MM.1S (cell line): ENCODE measurements around the gene TSPEAR.

Experiments used
- DNase-seq: peaks from one replicate; pipeline ENCODE4 v3.0.0-alpha.2; 2015
- H2AFZ ChIP-seq: fragments of 300-600 bp; sonication (generic); 2 replicates; pipeline ENCODE4 v1.6.0; 2016; ENCODE audit warnings: antibody characterized with exemption, low read length
- H3F3A ChIP-seq: fragments of 300-600 bp; sonication (generic); 2 replicates; pipeline ENCODE4 v1.6.1; 2016; ENCODE audit warnings: mild to moderate bottlenecking, antibody characterized with exemption, low read length, moderate library complexity, mixed read lengths; ENCODE audit not compliant: insufficient read depth
- H3K27ac ChIP-seq: fragments of 300-600 bp; sonication (generic); 2 replicates; pipeline ENCODE4 v1.5.1; 2016; ENCODE audit warnings: mild to moderate bottlenecking, low read length
- H3K27me3 ChIP-seq: fragments of 300-600 bp; sonication (generic); replicated peaks from 2 replicates; pipeline ENCODE4 v1.6.0; 2016; ENCODE audit warnings: low read length; ENCODE audit not compliant: insufficient read depth
- H3K36me3 ChIP-seq: fragments of 300-600 bp; sonication (generic); replicated peaks from 2 replicates; pipeline ENCODE4 v1.6.1; 2016; ENCODE audit warnings: mild to moderate bottlenecking, low read length, mixed read lengths; ENCODE audit not compliant: insufficient read depth
- H3K4me1 ChIP-seq: fragments of 300-600 bp; sonication (generic); 2 replicates; pipeline ENCODE4 v1.6.1; 2016; ENCODE audit warnings: low read length, mixed read lengths
- H3K4me2 ChIP-seq: fragments of 300-600 bp; sonication (generic); 2 replicates; pipeline ENCODE4 v1.6.0; 2016; ENCODE audit warnings: low read depth, low read length
- H3K4me3 ChIP-seq: fragments of 300-600 bp; sonication (generic); 2 replicates; pipeline ENCODE4 v1.5.1; 2016; ENCODE audit warnings: low read length, mixed read lengths
- H3K79me2 ChIP-seq: fragments of 300-600 bp; sonication (generic); 2 replicates; pipeline ENCODE4 v1.6.1; 2016; ENCODE audit warnings: mixed run types, low read length, mixed read lengths
- H3K9ac ChIP-seq: fragments of 300-600 bp; sonication (generic); 2 replicates; pipeline ENCODE4 v1.6.1; 2016; ENCODE audit warnings: low read length, mixed read lengths
- H3K9me2 ChIP-seq: fragments of 300-600 bp; sonication (generic); replicated peaks from 2 replicates; pipeline ENCODE4 v1.6.1; 2016; ENCODE audit warnings: mild to moderate bottlenecking, low read length, mixed read lengths; ENCODE audit not compliant: insufficient read depth
- H3K9me3 ChIP-seq: fragments of 300-600 bp; sonication (generic); replicated peaks from 2 replicates; pipeline ENCODE4 v1.6.1; 2016; ENCODE audit warnings: mild to moderate bottlenecking, low read length, mixed read lengths; ENCODE audit not compliant: insufficient read depth
- H4K20me1 ChIP-seq: fragments of 300-600 bp; sonication (generic); 2 replicates; pipeline ENCODE4 v1.6.1; 2016; ENCODE audit warnings: mild to moderate bottlenecking, low read length, moderate library complexity, mixed read lengths; ENCODE audit not compliant: insufficient read depth
- EZH2 ChIP-seq: fragments of 300-600 bp; sonication (generic); optimal IDR thresholded peaks from 2 replicates; pipeline ENCODE3; 2017; ENCODE audit warnings: low read depth, mild to moderate bottlenecking, antibody characterized with exemption, low read length, mixed read lengths
- EZH2phosphoT487 ChIP-seq: fragments of 300-600 bp; sonication (generic); IDR thresholded peaks from 2 replicates; pipeline ENCODE4 v1.6.1; 2018; ENCODE audit warnings: antibody characterized with exemption, low read length
- TF ChIP-seq, protein P1 (sequence below): fragments of 300-600 bp; sonication (generic); IDR thresholded peaks from 2 replicates; pipeline ENCODE4 v1.5.1; 2016; ENCODE audit warnings: antibody characterized with exemption, low read length, mixed read lengths

TSPEAR gene

DNA sequence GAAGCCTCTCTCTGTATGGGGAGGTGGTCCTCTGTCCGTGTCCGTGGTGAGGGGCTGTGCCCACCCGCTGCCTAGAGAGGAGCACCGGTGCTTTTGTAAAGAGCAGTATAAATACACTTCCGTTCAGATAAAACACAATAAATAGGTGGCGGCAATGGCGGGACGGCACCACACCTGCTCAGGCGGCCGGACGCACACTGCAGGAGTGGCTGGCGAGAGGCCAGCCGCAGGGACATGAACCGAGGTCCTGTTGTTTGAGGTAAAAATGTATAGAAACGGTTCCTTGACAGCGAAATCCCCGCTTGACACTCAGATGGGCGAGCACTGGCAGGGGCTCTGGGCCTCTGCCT lies 212.2 kb downstream of the TSPEAR start:
- Histone ChIP-seq H3K9ac (no peak overlapping the region), H3K4me1 (no peaks in the 10 kb centered on the region), H3K4me3 (no peak overlapping the region), H3K27ac (no peak overlapping the region), H3K27me3 (peaks cover 100% of the 10 kb centered on the region), H3K9me2 (no peaks in the 10 kb centered on the region), H3K4me2 (no peak overlapping the region), H3K79me2 (no peaks in the 10 kb centered on the region), H3K36me3 (no peaks in the 10 kb centered on the region), H3K9me3 (no peaks in the 10 kb centered on the region), H3F3A (no peaks in the 10 kb centered on the region), H2AFZ (no peak overlapping the region), H4K20me1 (no peaks in the 10 kb centered on the region)
- TF ChIP-seq, protein P1, sequence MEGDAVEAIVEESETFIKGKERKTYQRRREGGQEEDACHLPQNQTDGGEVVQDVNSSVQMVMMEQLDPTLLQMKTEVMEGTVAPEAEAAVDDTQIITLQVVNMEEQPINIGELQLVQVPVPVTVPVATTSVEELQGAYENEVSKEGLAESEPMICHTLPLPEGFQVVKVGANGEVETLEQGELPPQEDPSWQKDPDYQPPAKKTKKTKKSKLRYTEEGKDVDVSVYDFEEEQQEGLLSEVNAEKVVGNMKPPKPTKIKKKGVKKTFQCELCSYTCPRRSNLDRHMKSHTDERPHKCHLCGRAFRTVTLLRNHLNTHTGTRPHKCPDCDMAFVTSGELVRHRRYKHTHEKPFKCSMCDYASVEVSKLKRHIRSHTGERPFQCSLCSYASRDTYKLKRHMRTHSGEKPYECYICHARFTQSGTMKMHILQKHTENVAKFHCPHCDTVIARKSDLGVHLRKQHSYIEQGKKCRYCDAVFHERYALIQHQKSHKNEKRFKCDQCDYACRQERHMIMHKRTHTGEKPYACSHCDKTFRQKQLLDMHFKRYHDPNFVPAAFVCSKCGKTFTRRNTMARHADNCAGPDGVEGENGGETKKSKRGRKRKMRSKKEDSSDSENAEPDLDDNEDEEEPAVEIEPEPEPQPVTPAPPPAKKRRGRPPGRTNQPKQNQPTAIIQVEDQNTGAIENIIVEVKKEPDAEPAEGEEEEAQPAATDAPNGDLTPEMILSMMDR, result no peak
- TF ChIP-seq EZH2phosphoT487 (no peak), EZH2 (no peak)
- DNase-seq, result no peak

DNA sequence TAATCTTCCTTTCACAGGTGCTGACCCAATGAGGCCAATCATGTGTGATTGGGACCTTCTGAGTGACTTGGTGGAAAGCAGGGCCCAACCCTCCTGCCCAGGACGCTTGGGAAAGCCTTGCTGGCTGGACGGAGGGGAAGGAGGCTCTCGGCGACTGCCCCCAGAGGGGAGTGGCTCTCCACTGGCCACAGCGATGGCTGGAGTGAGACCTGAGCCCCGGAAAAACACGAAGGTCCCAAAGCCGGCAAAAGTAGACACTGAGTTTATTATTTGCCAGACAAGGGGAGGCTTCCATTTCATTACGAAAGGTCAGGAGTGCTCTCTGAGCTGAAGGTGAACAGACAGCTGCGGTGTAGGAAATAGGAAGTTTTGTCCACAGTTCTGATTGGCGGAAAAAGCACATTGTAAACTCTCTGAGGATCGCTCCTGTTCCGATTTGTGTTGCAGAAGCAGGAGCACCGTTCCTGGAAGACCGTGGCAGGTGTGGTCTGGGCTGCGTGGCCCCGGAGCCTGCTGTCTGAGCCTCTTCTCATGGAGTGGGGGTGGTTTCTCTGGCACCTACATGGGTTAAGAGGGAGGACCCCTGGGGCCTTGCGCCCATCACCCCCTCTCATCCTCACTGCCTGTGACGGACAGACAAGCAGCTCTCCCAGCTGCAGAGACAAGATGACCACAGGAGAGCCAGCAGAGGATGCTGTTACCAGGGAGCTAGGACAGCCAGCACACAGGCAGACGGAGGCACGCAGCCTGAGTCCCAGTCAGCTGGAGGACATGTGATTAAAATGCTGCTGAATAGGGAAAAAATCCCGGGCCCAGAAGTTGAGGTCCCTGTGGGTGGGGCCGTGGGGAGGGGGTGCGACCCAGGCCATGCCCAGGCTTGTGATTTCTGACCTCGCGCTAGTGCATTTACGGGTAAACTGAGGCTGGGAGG lies 212.8 kb downstream of the TSPEAR start:
- H3K4me2 ChIP-seq, result no peak overlapping the region
- no peak for DNase-seq
- H4K20me1 ChIP-seq, result no peaks in the 10 kb centered on the region
- no peak overlapping the region for H3K9ac ChIP-seq
- TF ChIP-seq EZH2phosphoT487 (no peak), EZH2 (no peak)
- TF ChIP-seq, protein P1, result no peak
- no peaks in the 10 kb centered on the region for H3K4me1 ChIP-seq
- no peaks in the 10 kb centered on the region for H3K9me3 ChIP-seq
- H3K27ac ChIP-seq, result no peak overlapping the region
- H3K36me3 ChIP-seq, result no peaks in the 10 kb centered on the region
- peaks cover 100% of the 10 kb centered on the region for H3K27me3 ChIP-seq
- H3F3A ChIP-seq, result no peaks in the 10 kb centered on the region
- no peak overlapping the region for H2AFZ ChIP-seq
- no peaks in the 10 kb centered on the region for H3K9me2 ChIP-seq
- H3K79me2 ChIP-seq, result no peaks in the 10 kb centered on the region
- H3K4me3 ChIP-seq, result no peak overlapping the region

DNA sequence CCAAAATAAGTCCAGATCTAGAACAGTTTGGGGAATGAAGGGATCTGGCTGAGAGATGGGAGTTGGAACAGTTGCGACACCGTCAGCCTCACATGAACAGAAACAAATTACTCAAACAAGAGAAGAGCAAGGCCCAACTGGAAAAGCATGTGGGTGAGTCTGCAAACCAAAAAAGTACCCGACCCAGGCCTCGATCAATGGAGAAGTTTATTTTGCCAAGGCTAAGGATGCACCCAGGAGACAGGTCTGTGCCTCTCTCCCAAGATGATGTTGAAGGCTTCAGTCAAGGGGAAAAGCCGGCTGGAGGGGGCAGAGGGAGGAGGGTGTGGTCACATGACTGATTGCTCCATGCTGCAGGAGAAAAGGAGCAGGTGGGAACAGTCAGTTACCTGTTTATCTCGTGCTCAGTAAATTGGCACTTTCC lies 213.7 kb downstream of the TSPEAR start:
- H3K4me1 ChIP-seq, result no peaks in the 10 kb centered on the region

More for the DNA sequence above, 213.7 kb downstream of the TSPEAR start:
- no peak overlapping the region for H2AFZ ChIP-seq
- H3K9me3 ChIP-seq, result no peaks in the 10 kb centered on the region
- no peaks in the 10 kb centered on the region for H4K20me1 ChIP-seq
- H3K9ac ChIP-seq, result no peak overlapping the region
- no peak for TF ChIP-seq EZH2
- TF ChIP-seq, protein P1, result no peak
- no peak for TF ChIP-seq EZH2phosphoT487
- peaks cover 100% of the 10 kb centered on the region for H3K27me3 ChIP-seq
- no peak overlapping the region for H3K4me2 ChIP-seq
- H3K36me3 ChIP-seq, result no peaks in the 10 kb centered on the region
- H3K27ac ChIP-seq, result no peak overlapping the region
- H3F3A ChIP-seq, result no peaks in the 10 kb centered on the region
- no peaks in the 10 kb centered on the region for H3K79me2 ChIP-seq
- H3K4me3 ChIP-seq, result no peak overlapping the region
- no peak for DNase-seq
- no peaks in the 10 kb centered on the region for H3K9me2 ChIP-seq
